Activated T-cell treated with anti-CD3 and anti-CD28 coated beads for 24 hours (primary cell): Measurements from ENCODE around the gene GRIK4.
"Not testable (repeated sequence)": the region's sequence is repeated elsewhere in the genome, so short reads cannot be mapped to it uniquely, and the experiment has no call there.

ENCODE experiments used
- DNase-seq: peaks from one replicate; pipeline ENCODE4 v3.0.0-alpha.2; 2020; ENCODE audit warnings: low read depth

The GRIK4 gene

DNA sequence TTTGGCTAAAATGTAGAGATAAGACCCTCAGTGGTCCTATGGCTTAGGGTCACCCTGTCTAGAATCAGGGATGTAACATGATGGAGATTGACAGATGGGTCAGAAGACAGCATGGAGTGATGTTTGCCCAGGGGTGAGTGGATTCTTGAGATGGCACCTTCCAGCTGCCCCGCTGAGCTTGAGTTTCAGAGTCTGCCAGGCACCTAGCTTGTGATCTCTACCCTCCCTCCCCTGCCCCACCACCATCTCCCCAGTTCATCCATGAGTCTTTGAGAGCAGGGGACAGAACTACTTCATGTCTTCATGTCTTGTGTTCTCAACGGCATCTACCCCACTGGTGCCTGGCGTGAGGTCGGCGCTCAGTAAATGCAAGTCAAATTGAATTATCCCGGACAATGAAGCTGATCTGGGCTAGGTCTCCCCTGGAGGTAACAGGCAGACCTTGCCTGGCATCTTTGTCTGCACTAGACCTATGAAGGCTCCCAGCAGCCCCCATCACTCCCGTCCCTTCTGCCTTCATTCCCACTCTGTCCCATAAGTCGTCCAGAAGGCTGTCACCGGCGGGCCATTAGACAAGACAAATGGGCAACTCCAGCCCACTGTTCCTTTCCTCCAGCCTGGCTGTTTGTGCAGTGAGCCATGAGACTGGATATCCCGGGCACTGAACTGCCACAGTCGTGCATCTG, 273.2 kb downstream of the GRIK4 start:
- DNase-seq = no peak

DNA sequence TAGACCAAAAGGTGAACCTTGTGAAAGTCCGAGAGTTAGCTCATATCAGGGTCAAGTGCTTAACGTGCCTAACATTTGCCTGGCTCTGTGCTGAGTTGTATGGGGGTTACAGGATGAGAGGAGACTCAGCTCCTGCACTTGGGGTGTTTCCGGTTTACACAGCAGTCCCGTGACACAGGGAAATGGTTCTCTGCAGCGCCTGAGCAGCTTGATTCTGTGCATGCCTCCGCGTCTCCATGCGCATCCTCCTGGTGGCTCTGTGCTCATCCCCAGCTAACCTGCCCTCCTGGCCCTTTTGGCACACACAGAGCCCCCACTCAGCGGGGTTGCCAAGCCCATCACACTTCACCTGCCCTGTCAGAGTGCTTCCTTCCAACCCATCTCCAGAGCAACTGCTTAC, 274.0 kb downstream of the GRIK4 start:
- DNase-seq = no peak

DNA sequence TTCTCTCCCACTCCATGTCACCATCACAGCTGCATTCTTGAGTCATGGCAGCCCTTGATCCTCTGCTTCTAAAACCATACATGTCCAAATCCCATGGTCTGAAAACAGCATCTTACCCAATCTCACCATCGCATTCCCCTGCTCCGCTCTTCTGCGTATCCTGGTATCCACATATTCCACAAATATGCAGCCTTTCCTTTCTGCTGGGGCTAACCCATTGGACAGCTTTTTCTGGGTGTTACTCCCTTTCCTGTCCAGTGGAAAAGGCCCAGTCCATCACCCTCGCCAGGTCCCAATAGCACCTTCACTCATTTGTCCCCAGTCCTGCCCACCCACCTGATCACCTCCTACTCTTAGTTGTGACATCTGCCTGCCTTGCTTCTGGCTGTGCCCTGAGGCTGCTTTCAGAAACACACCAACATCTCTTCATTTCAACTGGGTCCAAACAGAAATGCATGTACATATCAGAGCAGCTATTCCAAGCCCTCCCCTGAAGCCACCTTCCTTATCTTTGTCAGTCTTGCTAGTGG, 274.7 kb downstream of the GRIK4 start:
- no peak for DNase-seq

DNA sequence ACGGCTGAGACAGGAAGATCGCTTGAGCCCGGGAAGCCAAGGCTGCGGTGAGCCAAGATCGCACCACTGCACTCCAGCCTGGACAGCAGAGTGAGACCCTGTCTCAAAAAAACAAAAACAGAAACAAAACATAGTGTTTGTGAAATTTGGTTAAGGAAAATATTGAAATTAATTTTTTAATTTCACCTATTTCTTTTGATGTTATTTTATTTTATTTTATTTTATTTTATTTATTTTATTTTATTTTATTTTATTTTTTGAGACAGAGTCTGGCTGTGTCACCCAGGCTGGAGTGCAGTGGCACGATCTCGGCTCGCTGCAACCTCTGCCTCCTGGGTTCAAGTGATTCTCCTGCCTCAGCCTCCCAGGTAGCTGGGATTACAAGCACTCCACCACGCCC, 275.7 kb downstream of the GRIK4 start:
- not testable (repeated sequence) for DNase-seq

DNA sequence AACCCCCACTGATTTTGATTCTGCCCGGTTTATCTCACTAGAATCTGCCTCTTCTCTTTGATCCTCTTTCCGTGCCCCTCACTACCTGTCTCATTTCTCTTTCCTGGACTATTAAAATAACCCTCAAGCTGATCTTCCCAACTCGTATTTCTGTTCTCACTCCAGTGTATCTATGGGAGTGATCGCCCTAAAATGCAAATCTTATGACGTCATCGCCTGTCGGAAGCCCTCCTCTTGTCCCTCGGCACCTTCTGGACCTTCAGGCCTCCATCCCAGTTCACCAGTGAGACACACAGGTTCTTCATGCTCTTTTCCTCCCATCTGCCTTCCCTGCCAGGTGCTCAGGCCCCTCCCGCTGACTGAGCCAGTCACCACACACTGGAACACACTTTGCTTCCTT, 277.8 kb downstream of the GRIK4 start:
- no peak for DNase-seq

DNA sequence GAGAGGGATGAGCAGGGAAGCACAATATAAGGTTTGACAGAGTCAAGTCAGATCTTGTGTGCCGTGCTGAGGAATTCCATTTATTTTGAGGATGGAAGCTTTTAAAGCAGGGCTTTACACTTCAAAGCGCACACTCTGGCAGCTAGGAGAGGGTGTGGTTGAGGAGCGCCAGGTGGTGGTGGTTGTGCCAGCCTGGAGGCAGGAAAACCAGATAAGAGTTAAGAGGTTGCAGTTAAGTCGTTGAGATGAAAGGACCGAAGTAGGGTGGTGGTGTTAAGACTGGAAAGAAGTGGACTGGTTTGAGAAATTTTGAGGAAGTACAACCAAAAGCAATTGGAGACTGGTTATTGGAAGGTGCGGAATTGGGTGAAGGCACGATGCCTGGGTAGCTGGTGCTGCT, 280.8 kb downstream of the GRIK4 start:
- DNase-seq = no peak

DNA sequence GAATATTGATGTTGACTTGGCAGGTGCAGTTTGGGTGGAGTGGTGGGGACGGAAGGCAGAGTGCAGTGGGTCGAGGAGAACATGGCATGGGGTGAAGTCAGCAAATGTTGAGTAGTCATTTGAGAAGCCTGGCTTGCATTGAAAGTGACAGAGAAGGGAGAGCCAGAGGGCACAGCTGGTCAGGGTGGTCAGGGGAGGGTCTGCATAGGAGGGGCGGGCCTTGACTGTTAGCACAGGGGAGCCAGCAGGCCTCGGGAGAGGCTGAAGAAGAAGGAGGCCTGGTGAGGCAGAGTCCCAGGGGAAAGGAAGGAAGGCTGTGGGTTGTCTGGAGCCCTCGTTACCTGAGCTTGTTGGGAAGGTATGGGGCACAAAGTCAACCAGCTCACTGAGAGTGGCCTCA, 281.6 kb downstream of the GRIK4 start:
- DNase-seq = no peak

DNA sequence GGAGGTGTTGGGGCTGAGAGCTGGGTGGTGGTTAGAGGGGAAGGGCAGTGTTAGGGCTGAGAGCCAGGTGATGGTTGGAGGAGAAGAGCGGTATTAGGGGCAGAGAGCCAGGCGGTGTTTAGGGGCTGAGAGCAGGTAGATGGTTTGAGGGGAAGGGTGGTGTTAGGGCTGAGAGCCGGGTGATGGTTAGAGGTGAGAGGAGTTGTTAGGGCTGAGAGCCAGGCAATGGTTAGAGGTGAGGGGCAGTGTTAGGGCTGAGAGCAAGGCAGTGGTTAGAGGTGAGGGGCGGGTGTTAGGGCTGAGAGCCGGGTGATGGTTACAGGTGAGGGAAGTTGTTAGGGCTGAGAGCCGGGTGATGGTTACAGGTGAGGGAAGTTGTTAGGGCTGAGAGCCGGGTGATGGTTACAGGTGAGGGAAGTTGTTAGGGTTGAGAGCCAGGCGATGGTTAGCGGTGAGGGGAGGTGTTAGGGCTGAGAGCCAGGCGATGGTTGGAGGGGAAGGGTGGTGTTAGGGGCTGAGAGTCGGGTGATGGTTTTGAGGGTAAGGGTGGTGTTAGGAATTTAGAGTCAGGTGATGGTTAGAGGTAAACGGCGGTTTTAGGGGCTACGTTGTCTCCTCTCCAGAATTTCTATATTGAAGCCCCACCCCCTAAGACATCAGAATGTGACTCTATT, 282.4 kb downstream of the GRIK4 start:
- DNase-seq = no peak

DNA sequence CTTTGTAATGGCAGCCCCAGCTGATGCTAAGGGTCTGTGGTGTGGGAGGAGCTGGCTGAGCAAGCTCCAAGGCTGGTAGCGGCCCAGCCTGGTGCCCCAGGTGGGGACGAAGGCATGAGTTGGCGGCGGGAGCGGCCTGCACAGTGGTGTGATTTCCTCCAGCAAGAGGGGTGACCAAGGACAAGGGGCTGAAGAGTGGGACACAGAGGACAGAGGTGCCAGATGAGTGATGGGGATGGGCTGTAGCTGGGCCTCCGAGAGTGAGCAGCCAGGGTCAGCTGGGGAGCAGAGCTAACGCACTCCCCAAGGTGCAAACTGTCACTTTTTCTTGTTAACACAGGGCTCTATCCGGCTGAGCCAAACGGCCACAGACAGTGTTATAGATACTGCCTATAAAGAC, 283.2 kb downstream of the GRIK4 start:
- DNase-seq = no peak

DNA sequence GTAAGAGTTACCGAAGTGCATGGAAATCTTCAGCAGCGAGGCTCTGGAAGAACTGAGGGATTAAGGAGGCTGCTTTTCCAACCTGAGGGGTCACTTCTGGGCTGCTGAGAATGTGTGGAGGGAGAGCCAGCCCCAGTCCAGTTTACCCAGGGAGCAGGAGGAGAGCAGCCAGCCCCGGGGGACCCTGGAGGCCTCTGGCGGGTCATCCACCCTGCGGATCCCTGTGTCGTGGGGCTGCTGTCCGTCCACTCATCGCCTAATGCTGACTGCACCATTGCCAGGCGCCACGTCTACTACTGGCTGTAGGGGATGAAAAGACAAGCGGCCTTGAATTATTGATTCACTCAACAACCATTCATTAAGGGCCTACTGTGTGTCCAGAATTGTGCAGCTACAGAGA, 283.6 kb downstream of the GRIK4 start:
- no peak for DNase-seq

DNA sequence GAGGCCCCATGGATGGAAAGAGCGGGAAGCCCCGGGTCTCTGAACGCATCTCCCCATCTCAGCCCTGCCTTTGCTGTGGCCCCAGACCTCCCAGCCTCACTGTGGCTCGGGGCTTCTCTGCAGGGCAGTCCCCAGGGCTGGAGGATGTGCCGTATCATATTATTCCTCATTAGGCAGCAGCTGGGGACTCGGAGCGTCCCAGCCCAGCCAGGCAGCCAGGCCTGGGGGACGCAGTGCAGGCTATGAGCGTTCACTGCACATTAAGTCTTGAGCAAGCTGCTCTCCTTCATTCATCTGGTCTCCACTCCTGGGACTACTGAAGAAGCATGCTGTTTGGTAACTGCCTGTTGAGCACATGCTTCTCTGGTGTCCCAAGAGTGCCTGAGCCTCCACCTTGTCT, 285.6 kb downstream of the GRIK4 start:
- no peak for DNase-seq

DNA sequence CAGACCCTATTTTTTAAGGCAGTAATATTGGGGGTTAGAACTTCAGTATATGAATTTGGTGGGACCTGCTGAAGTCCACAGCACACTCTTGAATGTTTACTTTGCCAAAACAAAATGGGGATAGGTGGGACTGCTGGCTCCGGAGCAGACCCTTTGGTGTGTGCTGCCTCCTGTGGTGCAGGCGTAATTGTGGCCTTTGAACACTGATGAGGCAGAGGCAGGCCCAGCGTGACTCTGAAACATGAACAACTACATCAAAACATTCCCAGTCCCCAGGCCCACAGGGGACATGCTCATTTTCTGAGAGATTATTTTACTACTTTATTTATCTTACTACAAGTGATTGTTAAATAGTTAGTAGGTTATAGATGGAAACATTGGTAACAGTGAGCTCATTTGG, 287.3 kb downstream of the GRIK4 start:
- no peak for DNase-seq

DNA sequence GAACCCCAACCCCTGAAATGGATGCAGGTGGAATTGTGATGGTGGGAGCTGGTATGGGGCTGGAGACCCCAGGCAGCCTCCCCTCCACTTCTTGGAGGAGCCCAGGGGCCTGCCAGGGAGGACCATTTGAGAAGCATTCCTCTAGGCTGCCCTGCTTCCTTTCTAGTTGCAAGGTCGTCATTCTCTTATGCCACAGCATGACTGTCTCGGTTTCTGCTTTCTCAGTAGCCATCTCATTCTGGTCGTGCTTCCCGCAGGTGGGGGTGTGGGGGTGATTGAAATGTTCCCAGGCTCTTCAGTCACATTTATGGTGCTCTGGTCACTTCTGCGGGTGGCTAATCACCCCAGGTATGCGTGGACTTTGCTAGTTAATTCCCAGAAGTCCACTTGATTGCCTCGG, 288.7 kb downstream of the GRIK4 start:
- no peak for DNase-seq

DNA sequence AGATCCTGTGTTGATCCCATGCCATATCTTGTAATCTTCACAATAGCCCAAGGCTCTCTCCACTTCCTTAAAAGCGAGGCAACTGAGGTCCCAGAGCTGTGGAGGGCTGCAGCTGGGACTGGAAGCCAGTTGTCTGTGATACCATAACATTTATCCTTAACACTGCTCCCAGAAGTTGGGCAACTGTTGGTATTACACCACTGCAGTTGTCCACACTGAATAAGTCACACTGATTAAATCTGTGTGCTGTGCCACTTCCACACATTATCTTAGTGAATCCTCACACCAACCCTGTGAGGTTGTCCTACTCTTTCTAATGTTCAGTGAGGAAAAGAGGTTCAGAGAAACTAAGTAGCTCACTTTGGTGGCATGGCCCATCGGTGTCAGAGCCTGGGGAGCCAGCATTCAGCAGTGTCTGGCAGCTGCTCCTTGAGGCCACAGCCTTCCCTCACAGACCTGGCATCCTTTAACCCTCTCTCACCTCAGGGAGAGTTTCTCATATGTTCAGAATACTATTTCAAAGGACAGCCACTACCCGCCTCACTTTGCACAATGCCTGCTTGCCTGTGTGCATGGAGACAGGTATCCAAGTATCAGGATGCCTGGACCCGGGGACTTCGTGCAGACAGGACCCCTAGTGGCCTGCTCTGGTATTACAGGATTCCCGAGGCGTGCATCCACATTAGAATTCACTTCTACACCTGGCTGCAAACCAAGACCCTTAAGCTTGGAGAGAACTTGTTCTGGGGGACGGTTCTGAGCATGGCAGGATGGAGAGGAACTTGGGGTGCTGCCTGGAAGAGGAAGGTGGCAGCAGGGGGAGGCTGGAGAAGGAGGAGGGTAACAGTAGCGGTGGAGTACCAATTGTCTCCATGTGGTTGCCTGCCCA, 290.5 kb downstream of the GRIK4 start:
- DNase-seq = peak; percentile 32

DNA sequence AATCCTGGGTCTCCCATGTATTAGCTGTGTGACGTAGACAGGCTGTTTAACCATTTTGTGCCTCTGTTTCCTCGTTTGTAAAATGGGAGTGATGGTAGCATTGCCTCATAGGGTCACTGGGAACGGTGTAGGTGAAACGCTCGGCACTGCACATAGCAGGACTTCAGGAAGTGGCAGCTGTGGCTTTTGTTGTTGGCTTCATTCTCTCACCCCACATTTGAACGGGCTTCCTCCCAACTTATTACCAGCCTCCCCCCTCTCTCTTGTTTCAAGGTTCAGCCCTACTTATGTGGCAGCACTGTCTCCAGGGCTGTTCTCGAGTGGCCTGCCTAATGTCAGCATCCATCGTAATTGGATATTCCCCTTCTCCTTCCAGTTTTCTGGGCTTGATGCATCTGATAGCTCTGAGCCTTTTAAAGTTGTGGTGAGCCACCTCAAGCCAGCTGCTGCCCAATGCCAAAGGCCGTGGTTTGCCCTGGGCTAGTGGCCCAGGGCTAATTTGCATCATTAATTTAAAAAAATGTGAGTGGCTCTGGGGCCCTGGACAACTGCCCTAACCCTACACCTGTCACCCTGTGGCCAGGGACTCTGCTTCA, 294.5 kb downstream of the GRIK4 start:
- DNase-seq = no peak

DNA sequence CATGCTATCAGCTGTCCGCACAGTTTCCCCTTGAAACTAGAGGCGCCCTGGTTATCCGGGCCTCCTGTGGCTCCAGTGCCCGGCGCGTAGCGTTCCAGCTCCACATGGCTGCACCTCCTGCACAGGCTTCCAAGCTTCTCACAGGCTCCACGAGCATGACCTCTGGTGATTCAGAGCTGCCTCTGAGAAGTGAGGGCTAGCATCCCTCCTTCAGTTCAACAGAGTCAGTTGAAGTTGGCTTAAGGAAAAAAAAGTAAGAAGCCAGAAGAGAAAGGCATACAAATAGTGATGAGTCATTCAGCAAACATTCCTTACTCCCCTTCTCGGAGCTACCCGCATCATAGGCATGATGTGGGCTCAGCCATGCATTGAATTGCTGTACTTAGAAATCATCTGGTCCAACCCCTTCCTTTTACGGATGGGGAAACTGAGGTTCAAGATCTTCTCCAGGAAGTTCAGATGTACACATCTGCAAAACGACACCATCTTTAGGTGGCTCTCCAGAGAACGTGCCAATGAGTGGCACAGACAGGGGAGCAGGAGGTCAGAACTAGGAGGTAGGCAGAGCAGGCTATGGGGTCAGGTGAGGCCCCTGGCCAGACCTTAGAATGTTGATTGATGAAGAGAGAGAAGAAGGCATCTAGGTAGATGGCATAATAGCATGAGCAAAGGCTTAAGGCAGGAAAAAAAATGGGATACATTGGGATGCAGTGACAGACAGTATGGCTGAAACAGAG, 296.0 kb downstream of the GRIK4 start:
- no peak for DNase-seq

DNA sequence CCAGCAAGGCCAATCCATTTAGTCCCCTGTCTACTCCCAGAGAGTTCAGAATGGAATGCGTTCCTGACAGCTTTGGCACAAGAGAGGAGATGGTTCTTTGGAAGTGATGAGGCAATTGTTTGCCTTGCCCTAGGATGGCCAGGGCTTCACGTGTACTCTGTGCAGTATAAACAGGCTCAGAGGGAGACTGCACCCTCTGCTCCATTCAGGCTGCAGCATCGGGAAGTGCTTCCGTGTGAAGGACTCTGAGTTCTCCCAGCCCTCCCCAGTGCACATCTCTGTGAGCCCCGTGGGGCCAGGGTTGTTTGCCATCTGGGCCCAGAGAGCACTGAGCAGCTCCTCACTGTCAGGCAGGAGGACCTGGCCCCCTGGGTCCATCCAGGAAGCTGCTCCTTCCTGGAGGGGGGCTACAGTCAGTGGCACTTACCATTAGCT, 297.1 kb downstream of the GRIK4 start:
- no peak for DNase-seq

DNA sequence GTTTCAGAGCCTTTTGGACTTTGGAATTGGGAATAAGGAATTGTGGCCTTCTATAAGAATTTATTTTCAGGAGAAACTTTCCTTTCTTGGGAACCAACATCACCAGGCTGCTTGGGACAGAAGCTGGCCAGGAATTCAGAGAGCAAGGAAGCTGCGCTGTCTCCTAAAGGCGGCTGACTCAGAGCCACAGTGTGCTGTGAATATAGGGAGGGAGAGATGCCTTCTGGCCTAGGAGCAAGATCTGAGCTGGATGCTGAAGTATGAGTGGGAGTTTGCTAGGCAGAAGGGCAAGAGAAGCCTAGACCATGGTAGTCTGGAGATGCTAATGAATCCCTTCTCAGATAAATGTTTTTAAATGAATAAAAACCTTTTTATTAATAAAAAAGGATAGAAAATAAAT, 298.7 kb downstream of the GRIK4 start:
- DNase-seq = no peak

DNA sequence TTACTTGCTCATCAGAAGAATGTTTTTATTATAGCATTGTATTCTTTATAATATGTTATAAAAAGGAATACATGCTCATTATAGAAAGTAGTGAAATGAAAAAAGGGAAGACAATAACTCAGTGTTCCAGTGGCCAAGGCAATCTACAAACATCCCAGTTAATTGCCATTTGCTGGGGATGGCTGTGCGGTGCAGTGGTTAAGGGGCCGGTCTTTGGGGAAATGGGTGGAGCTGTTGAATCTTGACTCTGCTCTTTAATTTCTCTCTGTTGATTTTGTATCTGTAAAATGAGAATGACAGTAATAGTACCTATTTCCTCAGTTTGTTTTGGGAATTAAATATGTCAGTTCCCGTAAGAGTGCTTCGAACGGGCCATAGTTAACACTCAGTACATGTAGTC, 299.7 kb downstream of the GRIK4 start:
- no peak for DNase-seq

DNA sequence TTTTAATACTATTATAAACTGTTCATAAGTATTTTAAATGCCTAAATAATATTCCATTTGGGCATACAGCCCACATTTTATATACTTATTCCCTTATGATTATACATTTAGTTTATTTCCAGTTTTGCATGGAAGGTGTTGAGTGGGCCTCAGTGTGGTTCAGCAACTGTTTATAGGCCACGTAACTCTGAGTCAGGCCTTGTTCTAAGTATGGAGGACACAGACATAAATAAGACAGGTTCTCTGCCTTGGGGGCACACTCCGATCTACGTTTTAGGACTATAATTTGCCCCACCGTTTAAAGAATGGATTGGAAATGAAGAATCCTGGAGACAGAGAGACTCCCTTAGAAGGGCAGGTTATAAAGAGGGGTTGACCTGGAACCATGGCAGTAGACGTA, 300.2 kb downstream of the GRIK4 start:
- no peak for DNase-seq

DNA sequence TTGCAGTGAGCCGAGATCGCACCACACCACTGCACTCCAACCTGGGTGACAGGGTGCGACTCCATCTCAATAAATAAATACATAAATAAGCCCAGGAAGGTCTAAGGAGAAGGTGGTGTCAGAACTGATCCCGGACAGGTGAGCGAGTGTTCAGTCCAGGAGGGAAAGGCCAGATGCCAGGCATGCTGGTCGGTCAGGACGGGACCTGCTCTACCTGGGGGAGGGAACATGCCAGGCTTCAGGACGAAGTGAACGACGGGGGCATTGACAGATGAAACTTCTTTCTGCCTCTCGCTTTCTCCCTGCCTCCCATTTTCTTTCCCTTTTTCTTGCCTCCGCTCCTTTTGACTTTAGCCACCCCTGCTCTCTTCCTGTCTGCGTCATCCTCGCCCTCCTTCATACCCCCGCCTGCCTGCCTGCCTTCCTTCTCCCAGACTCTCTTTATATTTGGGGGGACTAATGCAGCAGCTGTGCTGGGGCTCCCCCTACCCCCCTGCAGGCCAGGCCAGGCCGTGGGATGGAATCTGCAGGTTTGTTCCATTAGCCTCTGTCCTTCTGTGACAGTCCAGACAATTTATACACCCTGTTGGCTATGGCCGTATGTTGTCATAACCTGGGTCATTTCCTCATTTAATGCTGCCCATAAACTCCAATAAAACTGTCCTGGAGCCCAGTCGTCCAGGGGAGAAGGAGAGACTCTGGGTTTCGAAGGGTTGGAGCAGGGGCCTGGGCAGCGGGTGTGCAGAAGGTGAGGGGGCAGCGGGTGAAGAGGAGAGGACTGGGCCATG, 303.2 kb downstream of the GRIK4 start:
- DNase-seq = no peak
